Measurements from ENCODE around the gene PTPN5.

PTPN5 gene

GRCh38 chr11:18772211-18772610 is 19.4 kb downstream of the PTPN5 start:
- DNase-seq: no peak

GRCh38 chr11:18771266-18772035 is 20.1 kb downstream of the PTPN5 start:
- DNase-seq: no peak

GRCh38 chr11:18770479-18771125 is 21.0 kb downstream of the PTPN5 start:
- DNase-seq: no peak

DNA sequence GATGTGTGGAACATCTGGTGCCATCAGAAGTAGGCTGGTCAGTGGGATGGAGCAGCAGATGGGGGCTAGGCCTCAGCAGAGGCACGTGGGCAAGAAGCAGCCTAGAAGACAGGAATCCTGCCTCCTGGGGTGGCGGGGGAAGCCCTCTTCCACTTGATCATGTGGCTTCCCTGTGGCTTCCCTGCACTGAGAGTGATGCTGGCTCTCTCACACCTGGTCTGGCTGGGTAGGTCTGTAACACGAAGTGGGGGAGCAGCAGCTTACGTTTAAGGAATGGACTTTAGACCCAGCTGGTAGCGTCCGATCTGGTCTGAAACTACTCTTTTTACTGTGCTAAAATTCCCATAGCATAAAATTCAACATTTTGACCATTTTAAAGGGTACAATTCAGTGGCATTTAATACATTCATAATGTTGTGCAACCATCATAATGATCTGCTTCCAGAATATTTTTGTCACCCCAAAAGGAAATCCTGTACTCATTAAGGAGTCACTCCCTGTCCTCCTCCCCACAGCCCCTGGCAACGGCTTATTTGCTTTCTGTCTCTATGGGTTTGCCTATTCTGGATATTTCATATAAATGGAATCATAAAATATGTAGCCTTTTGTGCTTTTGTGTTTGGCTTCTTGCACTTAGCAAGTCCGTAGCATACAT is 21.7 kb downstream of the PTPN5 start:
- DNase-seq: no peak

- no peak for DNase-seq
Observed at GRCh38 chr11:18768978-18769377, 22.6 kb downstream of the PTPN5 start.

GRCh38 chr11:18768472-18768901 is 23.1 kb downstream of the PTPN5 start:
- DNase-seq: no peak

GRCh38 chr11:18766015-18766414 is 25.6 kb downstream of the PTPN5 start:
- DNase-seq: no peak

GRCh38 chr11:18765554-18765953 is 26.0 kb downstream of the PTPN5 start:
- DNase-seq: no peak

- DNase-seq: no peak
Observed at GRCh38 chr11:18761741-18762140, 29.9 kb downstream of the PTPN5 start.

- no peak for DNase-seq
Observed at GRCh38 chr11:18761144-18761543, 30.5 kb downstream of the PTPN5 start.

DNA sequence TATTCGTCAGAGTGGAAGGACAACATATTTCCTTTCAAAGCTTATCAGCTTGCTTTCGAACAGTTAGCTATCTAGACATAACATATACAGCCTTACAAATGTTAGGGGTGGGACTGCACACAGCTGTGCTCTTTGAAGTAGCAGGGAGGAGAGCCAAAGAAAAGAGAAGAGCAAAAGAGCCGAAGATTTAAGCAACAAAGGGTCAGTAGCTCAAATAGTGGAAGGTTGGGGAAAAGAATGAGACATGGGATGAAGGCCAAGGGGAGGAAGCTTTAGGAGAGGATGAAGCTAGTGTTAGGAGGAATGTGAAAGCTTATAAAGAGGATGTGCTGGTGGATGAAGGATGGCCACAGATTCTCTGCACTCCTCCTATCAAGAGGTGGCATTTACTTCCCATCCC is 33.8 kb downstream of the PTPN5 start:
- no peak for DNase-seq

DNA sequence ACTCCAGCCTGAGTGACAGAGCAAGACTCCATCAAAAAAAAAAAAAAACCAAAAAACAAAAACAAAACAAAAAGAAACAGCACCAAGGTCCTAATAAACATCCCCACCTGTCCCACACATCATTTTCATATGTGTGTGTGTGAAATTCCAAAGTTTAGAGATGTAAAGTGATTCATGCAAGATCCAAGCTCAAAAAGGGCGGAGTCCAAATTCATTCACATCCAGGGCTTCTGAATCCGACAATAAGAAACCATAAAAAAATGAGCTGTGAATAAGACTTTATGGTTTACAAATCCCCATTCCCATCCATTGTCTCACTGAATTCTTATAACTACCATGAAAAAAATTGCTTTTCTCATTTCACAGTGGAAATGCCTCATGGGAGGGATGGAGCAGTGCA is 34.7 kb downstream of the PTPN5 start:
- no peak for DNase-seq

GRCh38 chr11:18754308-18754707 is 37.3 kb downstream of the PTPN5 start:
- no peak for DNase-seq

DNA sequence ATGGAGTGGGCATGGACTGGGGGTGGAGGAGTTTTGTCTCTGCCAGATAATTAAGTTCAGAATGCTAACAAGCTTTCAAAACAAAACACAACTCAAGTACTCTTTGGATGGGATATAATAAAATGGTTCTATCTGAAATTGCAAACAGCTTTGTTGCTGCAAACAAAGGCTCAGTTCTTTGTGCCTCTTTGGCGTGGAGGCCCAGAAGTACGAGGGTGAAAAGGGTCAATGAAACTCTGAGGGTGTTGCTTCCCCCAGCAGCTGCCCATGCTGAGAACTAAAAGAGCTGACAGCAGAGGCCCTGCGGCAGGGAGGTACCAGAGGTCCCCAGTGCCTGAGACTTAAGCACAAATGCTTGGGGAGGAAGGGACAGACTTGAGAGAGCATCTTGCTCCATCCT is 39.1 kb downstream of the PTPN5 start:
- DNase-seq: no peak

DNA sequence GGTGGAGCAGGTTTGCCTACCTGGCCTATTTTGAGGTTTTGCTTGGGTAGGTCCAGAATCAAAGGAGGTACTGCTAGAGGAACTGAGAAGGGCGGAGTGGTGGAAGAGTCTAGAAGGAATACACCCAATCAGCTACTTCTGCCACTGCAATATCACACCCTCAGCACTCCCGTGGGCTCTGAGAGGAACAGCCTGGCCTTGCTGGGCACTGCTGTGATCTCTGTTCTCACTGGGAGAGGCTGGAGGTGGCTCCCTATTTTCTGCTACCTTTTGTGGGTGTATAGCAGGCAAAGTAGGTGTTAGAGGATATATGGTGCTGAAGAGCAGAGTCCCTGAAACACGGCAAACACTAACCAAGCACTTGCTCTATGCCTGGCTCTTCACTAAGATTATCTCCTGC is 40.7 kb downstream of the PTPN5 start:
- DNase-seq: no peak

DNA sequence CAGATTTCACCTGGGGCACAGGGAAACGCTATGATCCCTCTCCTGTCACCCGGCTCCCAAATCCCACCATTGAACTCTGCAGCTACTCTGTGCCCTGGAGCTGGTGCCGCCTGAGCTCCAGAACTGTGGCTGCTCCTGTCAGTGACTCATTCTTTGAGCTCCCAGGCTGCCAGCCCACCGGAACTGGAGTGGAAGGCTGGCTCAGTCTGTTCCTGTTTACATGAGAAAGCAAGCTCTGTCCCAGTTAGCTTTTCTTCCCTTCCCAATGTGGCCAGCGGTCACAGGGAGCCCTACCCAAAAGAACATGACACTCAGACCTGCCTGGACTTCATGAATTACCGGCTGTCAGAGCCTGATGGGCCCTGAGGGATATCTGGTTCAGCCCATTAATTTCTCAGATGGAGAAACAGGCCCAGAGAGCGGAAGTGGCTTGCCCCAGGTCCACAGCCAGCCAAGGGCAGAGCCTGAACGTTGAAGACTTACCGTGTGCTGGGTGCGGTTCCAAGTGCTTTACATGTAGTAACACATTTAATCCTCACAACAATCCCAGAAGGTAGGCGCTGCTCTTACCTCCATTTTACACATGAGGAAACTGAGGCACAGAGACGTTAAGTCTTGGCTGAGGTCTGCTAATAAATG is 41.8 kb downstream of the PTPN5 start:
- DNase-seq: no peak

DNA sequence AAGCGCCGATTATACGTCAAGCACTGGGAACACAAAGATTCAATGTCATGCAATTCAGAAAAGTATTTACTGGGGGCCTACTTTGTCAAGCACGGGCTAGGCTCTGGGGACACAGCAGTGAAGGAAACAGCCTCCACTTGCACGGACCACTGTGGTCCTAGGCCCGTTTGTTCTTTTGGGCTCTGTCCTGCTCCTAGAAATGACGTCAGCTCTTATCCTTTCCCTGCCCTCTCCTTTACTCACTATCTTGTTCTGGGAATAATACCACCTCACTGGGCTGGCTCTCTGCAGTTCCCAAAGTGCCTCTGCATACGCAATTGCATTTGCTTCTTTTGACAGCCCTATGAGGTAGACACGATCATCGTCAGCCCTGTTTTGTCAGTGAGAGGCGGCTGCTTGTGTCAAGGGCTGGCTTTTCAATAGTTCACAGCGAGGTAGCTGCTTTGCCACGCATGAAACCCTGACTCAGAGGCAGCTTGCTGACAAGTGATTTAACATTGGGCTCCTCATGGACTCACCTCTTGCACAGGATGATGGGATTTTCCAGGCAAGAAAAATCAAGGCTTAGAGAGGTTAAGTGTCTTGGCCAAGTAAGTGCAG is 42.7 kb downstream of the PTPN5 start:
- DNase-seq: no peak

DNA sequence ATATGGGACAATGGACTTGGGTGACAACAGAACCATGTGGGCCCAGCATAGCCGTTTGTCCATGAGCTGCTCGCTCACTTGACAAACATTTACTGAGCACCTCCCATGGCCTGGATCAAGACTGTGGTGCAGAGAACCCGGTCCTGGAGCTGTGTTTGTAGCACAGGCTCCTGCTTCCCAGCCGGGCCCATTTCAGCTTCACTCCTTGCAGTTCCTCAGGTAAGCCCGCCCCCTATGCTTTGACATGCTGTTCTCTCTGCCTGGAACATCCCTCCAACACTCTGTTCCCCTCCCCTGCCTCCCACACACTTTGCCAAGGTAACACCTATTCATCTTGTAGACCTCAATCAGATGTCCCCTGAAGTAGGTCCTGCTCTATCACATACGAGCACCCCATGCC is 46.3 kb downstream of the PTPN5 start:
- no peak for DNase-seq

- no peak for DNase-seq
Observed at GRCh38 chr11:18743900-18744514, 47.6 kb downstream of the PTPN5 start.

DNA sequence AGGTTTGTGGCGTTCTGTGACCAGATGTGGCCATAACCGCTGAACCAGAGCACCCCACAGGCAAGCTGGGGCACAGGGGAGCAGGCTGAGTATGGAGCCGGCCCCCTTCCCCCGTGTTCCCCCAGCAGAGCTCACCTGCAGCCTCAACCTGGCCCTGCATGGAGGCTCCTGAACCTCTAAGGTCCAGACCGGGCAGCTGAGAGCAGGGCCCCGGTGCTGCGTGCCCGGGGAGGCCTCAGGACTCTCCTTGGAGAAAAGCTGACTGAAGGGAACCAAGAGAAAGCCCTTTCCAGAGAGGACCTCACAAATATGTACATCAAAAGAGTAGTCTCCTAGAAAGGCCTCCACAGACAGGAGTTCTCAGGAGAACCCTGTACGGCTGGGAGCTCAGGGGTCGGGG is 48.2 kb downstream of the PTPN5 start:
- DNase-seq: no peak

DNA sequence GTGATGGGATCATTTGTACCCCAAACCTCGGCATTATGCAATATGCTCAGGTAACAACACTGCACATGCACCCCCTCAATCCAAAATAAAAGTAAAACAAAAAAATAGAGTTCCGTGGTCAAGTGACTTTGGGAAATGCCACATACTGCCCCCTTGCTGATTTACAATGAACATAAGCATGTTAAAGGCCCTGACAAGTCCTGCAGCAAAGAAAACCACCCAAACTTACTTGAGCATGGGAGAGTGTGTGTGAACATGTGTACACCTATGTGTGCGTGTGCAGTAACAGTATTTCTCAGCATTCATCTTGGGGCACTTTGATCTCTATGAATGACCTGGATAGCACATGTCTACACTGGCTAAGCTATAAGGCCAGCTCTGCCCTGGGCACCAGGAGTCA is 49.8 kb downstream of the PTPN5 start:
- DNase-seq: no peak

DNA sequence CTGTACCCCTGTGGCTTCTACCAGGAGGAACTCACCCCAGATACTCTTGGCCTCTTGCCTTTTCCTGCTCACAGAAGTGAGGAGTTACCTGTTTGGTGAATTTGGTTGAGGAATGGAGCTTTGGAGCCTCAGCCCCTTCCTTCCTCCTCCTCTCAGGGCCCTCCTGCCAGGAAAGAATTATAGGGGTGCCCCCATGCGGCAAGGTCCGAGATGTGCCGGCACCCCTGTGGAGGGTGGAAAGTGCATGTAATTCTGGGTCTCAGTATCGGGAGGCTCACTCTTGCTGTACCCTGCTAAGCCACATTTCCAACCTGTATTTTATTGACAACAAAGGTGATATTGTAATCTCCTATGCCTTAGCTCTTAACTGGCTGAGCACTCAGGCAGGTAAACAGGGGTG is 51.9 kb downstream of the PTPN5 start:
- DNase-seq: no peak

- DNase-seq: no peak
Observed at GRCh38 chr11:18737642-18738041, 54.0 kb downstream of the PTPN5 start.

Data from NCI-H1092 treated with DMSO at 0.1 percent for 48 hours (cell line).